OCI-LY3 (cell line): ENCODE results near the gene SLC17A9.

Experiments used
- EZH2phosphoT487 ChIP-seq: fragments of 200-600 bp; shearing (Covaris generic); IDR thresholded peaks from 2 replicates; pipeline ENCODE4 v1.6.1; 2018; ENCODE audit warnings: antibody characterized with exemption, mixed run types, low read depth
- TF ChIP-seq, protein P1 (sequence below): fragments of 200-600, 300-600 bp; sonication (generic); IDR thresholded peaks from 2 replicates; pipeline ENCODE4 v1.5.1; 2014; ENCODE audit warnings: antibody characterized with exemption, low read length, low read depth

GRCh38 chr20:62958388-62959100 is 6.0 kb downstream of the SLC17A9 start:
- TF ChIP-seq, protein P1, sequence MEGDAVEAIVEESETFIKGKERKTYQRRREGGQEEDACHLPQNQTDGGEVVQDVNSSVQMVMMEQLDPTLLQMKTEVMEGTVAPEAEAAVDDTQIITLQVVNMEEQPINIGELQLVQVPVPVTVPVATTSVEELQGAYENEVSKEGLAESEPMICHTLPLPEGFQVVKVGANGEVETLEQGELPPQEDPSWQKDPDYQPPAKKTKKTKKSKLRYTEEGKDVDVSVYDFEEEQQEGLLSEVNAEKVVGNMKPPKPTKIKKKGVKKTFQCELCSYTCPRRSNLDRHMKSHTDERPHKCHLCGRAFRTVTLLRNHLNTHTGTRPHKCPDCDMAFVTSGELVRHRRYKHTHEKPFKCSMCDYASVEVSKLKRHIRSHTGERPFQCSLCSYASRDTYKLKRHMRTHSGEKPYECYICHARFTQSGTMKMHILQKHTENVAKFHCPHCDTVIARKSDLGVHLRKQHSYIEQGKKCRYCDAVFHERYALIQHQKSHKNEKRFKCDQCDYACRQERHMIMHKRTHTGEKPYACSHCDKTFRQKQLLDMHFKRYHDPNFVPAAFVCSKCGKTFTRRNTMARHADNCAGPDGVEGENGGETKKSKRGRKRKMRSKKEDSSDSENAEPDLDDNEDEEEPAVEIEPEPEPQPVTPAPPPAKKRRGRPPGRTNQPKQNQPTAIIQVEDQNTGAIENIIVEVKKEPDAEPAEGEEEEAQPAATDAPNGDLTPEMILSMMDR: no peak
- TF ChIP-seq EZH2phosphoT487: no peak
